Naive thymus-derived CD4-positive, alpha-beta T cell (primary cell): ENCODE measurements around the gene VWF. TPM values are rescaled to one million over a fixed set of nuclear protein-coding genes. Genes with fewer than 3 reads are reported as not detected.
"Not testable (repeated sequence)": the region's sequence is repeated elsewhere in the genome, so short reads cannot be mapped to it uniquely, and the experiment has no call there.

Experiments
- ATAC-seq: fragments of 150-1000 bp; cut with Tn5 transposase; 2 replicates; pipeline ENCODE4 v1.10.0; 2021; ENCODE audit warnings: mild to moderate bottlenecking, moderate library complexity
- CTCF ChIA-PET: fragments of 350-600 bp; sonication (Branson Sonifier 250); formaldehyde crosslinking; loops from one replicate; lab custom pipeline; 2021; ENCODE audit warnings: antibody characterized with exemption; lab: Charles Lee
- POLR2A ChIA-PET: fragments of 350-600 bp; sonication (Branson Sonifier 250); formaldehyde crosslinking; loops from one replicate; lab custom pipeline; 2021; ENCODE audit warnings: antibody characterized with exemption, inconsistent platforms; lab: Charles Lee
- DNase-seq, 9 donors: peaks; one replicate each; pipeline versions ENCODE4 v3.0.0 to v3.0.0-alpha.2; 2020 to 2022; ENCODE audit warnings: mixed read lengths in 1 of 9
- H3K27ac ChIP-seq: one replicate; pipeline ENCODE4 v1.7.0; 2013; ENCODE audit warnings: mild to moderate bottlenecking, low read depth, low read length, moderate library complexity
- H3K27me3 ChIP-seq, 2 donors: one replicate each; pipeline ENCODE4 v1.7.0; 2013; ENCODE audit warnings: low read length in 2 of 2, mild to moderate bottlenecking in 2 of 2, moderate library complexity in 2 of 2; ENCODE audit not compliant: control insufficient read depth in 2 of 2, insufficient read depth in 2 of 2
- H3K36me3 ChIP-seq, 3 experiments: 1 replicate in 2 of 3; 2 replicates in 1 of 3; pipeline ENCODE4 v1.7.0; 2013; ENCODE audit warnings: low read length in 3 of 3, mild to moderate bottlenecking in 3 of 3, moderate library complexity in 1 of 3; ENCODE audit not compliant: insufficient read depth in 3 of 3, control insufficient read depth in 2 of 3
- H3K4me1 ChIP-seq, 2 donors: one replicate each; pipeline ENCODE4 v1.7.0; 2013; ENCODE audit warnings: low read length in 2 of 2, mild to moderate bottlenecking in 2 of 2, moderate library complexity in 1 of 2; ENCODE audit not compliant: control insufficient read depth in 2 of 2, insufficient read depth in 2 of 2
- H3K4me3 ChIP-seq: 2 replicates; pipeline ENCODE4 v1.7.0; 2013; ENCODE audit warnings: mild to moderate bottlenecking, low read length
- H3K9me3 ChIP-seq, 3 experiments: 1 replicate in 2 of 3; 2 replicates in 1 of 3; pipeline ENCODE4 v1.7.0; 2013; ENCODE audit warnings: low read length in 3 of 3; ENCODE audit not compliant: control insufficient read depth in 2 of 3
- H3K27ac Mint-ChIP-seq, 9 donors: one replicate each; pipeline ENCODE4 v1.8.0; 2020 to 2022; ENCODE audit warnings: mixed read lengths in 9 of 9, mild to moderate bottlenecking in 8 of 9, moderate library complexity in 5 of 9, inconsistent platforms in 2 of 9
- H3K27me3 Mint-ChIP-seq, 5 donors: one replicate each; pipeline ENCODE4 v1.8.0; 2021 to 2022; ENCODE audit warnings: mixed read lengths in 5 of 5, mild to moderate bottlenecking in 1 of 5
- H3K36me3 Mint-ChIP-seq, 5 donors: one replicate each; pipeline ENCODE4 v1.8.0; 2020 to 2022; ENCODE audit warnings: mixed read lengths in 5 of 5, mild to moderate bottlenecking in 3 of 5, inconsistent platforms in 1 of 5
- H3K4me1 Mint-ChIP-seq, 7 donors: one replicate each; pipeline ENCODE4 v1.8.0; 2020 to 2022; ENCODE audit warnings: mixed read lengths in 7 of 7, mild to moderate bottlenecking in 3 of 7, inconsistent platforms in 1 of 7
- H3K4me3 Mint-ChIP-seq, 10 donors: one replicate each; pipeline ENCODE4 v1.8.0; 2020 to 2022; ENCODE audit warnings: mild to moderate bottlenecking in 10 of 10, mixed read lengths in 10 of 10, moderate library complexity in 6 of 10, inconsistent platforms in 2 of 10
- H3K9me3 Mint-ChIP-seq, 11 donors: one replicate each; pipeline ENCODE4 v1.8.0; 2020 to 2022; ENCODE audit warnings: mixed read lengths in 11 of 11, mild to moderate bottlenecking in 4 of 11, inconsistent platforms in 1 of 11, moderate library complexity in 1 of 11
- intact Hi-C, 2 donors: fragments of 100-400 bp; cut with micrococcal nuclease; formaldehyde crosslinking; loops; one replicate each; pipeline ENCODE4 v1.15.1; 2023
- polyA plus RNA-seq, 2 donors: library from polyadenylated mRNA; unstranded; fragments of 300-500 nt; fragmentation: Illumina TruSeq; gene quantifications; one replicate each; pipeline ENCODE4 v1.2.3, GENCODE V29; 2021
- total RNA-seq, 6 experiments: library from RNA in 5 of 6; stranded (reverse) in 5 of 6; gene quantifications; 1 replicate in 5 of 6; 2 replicates in 1 of 6; pipeline ENCODE4 v1.2.3 and lab custom pipeline; 2021 to 2026

Gene VWF
- total and polyA plus RNA-seq, 7 experiments from 2014 or later: 0.21 to 0.34 (median 0.32) TPM; not detected in 4

DNA sequence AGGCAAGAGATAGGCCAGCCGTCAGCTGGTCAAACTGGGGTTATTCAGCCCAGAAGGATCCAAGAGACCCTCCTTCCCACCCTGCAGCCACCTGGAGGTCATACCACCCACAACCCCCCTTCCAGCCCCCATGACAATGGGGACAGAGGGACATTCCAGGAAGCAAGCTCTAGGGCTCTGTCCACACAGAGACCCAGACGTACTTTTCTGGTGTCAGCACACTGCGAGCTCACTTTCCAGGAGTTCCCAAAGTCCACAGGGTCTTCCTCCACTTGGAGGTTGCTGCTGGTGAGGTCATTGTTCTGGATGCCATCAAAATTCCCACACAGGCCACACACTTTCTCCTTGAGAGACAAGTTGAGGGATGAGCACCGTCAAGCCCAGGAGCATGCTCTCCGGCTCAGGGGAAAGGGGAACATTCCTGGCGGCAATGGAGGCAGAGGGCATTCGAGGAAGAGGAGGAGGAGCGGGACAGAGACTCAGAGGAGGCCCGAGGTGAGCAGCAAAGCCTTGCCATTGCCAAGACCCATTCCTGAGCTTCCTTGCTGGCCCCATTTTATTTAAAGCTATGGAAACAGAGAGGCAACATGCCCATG lies 98.7 kb downstream of the VWF start:
- H3K27ac Mint-ChIP-seq, CTCF ChIA-PET: not testable (repeated sequence)
- H3K9me3 Mint-ChIP-seq: peaks cover 0 to 15% (median 6%) of the 10 kb centered on the region in 11 donors

DNA sequence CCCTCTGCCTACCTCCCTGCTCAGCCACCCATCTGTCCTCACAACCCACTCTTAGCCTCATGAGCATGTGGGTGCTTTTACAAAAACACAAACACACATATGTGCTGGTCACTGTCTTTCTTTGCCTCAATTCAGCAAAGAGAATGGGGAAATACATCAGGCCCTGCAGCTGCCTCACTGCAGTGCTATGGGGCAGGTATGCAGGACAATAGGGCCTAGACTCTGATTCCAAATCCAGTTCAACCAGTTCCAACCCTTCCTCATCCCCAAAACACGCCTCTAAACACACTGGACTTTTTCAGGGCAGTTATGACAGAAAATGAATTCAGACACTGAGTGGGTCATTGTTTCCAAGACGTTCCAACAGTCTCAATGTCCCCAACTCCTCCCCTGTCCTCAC lies 100.4 kb downstream of the VWF start:
- H3K27ac ChIP-seq, H3K36me3 Mint-ChIP-seq, intact Hi-C loops, H3K9me3 ChIP-seq, H3K4me3 Mint-ChIP-seq, H3K4me1 Mint-ChIP-seq, H3K4me3 ChIP-seq, H3K27me3 ChIP-seq, H3K4me1 ChIP-seq, CTCF ChIA-PET, DNase-seq, H3K27ac Mint-ChIP-seq, H3K36me3 ChIP-seq, ATAC-seq: not testable (repeated sequence)
- Mint-ChIP-seq H3K27me3 (peaks cover 0 to 19% (median 11%) of the 10 kb centered on the region in 5 donors), H3K9me3 (peaks cover 0 to 15% (median 6%) of the 10 kb centered on the region in 11 donors)
- POLR2A ChIA-PET: interaction anchor here (0.7 kb wide), 1 partner anchor 1559 kb away, joined by 4 read pairs; no protein-coding TSS in a partner anchor

More for the DNA sequence above, 98.7 kb downstream of the VWF start:
- H3K36me3 ChIP-seq, DNase-seq, H3K4me1 ChIP-seq, H3K27me3 ChIP-seq, ATAC-seq, H3K27ac ChIP-seq, H3K36me3 Mint-ChIP-seq, H3K4me1 Mint-ChIP-seq, H3K9me3 ChIP-seq, H3K4me3 Mint-ChIP-seq, intact Hi-C loops, H3K4me3 ChIP-seq, POLR2A ChIA-PET: not testable (repeated sequence)
- H3K27me3 Mint-ChIP-seq: peaks cover 0 to 18% (median 6%) of the 10 kb centered on the region in 5 donors

DNA sequence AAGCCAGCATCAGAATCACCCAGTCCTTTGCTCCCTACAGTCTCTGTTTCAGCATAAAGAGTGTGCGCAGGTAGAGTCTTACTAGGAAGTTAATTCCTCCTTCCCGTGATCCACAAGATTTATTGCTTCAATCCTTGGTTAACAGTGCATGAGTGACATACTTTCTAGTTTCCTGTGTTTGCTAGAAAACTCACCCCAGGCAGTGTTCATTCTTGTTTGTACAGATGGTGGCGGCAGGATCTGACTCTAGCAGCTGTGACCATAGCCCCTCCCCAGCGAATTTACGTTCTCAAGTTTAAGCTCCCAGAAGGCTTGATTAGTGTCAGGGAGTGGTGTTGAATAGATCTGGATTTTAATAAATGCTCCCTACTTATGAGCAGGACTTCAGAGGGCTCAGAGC lies 103.5 kb downstream of the VWF start:
- no peaks in the 10 kb centered on the region for H3K4me1 ChIP-seq
- H3K27me3 Mint-ChIP-seq: peaks cover 0 to 10% (median 5%) of the 10 kb centered on the region in 5 donors
- no peak for DNase-seq
- H3K4me3 Mint-ChIP-seq: no peak overlapping the region
- no peaks in the 10 kb centered on the region for H3K36me3 Mint-ChIP-seq
- H3K9me3 Mint-ChIP-seq: peaks cover 0 to 2% (median 0%) of the 10 kb centered on the region in 11 donors
- no peaks in the 10 kb centered on the region for H3K9me3 ChIP-seq
- ChIA-PET POLR2A (no interaction called here), CTCF (no interaction called here)
- no peaks in the 10 kb centered on the region for H3K4me1 Mint-ChIP-seq
- no peak overlapping the region for H3K27ac ChIP-seq
- intact Hi-C loops: no loop called here
- no peaks in the 10 kb centered on the region for H3K36me3 ChIP-seq
- no peak for ATAC-seq
- H3K4me3 ChIP-seq: no peak overlapping the region
- H3K27ac Mint-ChIP-seq: peak overlapping the region in 1 of 9 donors; percentile 23
- no peaks in the 10 kb centered on the region for H3K27me3 ChIP-seq

DNA sequence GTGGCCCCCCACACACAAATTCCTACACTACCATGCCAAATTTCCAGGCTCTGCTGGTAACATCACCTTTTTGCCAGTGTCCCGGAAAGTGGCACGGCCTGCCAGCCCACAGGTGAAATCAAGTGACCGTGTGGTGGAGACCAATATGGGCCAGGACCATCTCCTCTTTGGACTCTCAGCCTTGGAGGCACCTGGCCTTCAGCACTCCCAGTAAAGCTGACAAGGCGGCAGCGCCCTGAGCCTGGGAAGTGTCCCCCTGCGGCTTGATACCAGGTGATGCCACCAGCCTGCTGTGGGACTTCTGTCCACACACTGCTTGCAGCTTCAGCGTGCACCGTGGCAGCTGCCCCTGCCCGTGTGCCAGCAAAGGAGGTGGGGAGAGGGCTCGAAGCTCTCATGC lies 104.0 kb downstream of the VWF start:
- DNase-seq, H3K4me1 ChIP-seq, H3K9me3 ChIP-seq, H3K27me3 ChIP-seq, H3K27ac ChIP-seq, H3K4me3 ChIP-seq, intact Hi-C loops, H3K4me3 Mint-ChIP-seq, ATAC-seq, H3K27ac Mint-ChIP-seq, H3K9me3 Mint-ChIP-seq, CTCF ChIA-PET, POLR2A ChIA-PET, H3K4me1 Mint-ChIP-seq, H3K36me3 ChIP-seq, H3K36me3 Mint-ChIP-seq: not testable (repeated sequence)
- H3K27me3 Mint-ChIP-seq: peaks cover 0 to 10% (median 5%) of the 10 kb centered on the region in 5 donors

DNA sequence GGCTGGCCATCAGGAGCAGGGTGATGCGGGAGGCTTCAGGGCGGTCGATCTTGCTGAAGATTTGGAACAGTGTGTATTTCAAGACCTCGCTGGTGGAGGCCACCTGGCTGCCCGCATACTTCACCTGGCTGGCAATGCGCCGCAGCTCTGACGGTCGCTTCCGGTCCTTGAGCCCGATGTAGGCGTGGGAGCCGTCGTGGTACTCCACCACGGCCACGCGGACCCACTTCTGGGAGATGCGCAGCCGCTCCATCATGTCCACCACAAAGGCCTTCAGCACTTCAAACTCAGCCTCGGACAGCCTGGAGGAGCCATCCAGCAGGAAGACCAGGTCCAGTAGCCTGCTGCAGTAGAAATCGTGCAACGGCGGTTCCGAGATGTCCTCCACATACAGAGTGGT lies 105.2 kb downstream of the VWF start:
- DNase-seq, H3K4me3 Mint-ChIP-seq, H3K4me1 ChIP-seq, H3K4me1 Mint-ChIP-seq, ATAC-seq, H3K9me3 ChIP-seq, H3K4me3 ChIP-seq, H3K9me3 Mint-ChIP-seq, H3K27ac ChIP-seq, H3K36me3 Mint-ChIP-seq, H3K27ac Mint-ChIP-seq, H3K27me3 ChIP-seq, POLR2A ChIA-PET, H3K36me3 ChIP-seq, CTCF ChIA-PET, intact Hi-C loops: not testable (repeated sequence)
- H3K27me3 Mint-ChIP-seq: peaks cover 0 to 11% (median 5%) of the 10 kb centered on the region in 5 donors

DNA sequence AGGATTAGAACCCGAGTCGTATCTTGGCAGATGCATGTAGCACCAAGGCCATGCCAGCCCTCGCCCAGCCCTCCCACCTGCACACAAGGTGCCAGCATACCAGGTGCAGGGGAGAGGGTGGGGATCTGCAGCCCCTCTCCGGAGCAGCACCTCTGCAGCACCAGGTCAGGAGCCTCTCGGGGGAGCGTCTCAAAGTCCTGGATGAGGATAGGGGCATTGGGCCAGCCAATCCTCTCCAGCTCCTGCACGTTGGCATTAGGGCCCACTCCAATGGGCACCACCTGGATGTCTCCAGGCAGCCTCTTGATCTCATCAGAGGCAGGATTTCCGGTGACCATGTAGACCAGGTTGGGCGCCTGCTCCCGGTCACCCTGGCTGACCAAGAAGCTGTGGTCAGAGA lies 106.2 kb downstream of the VWF start:
- no peaks in the 10 kb centered on the region for H3K36me3 Mint-ChIP-seq
- H3K4me1 ChIP-seq: no peaks in the 10 kb centered on the region
- H3K27me3 ChIP-seq: no peaks in the 10 kb centered on the region
- DNase-seq: no peak
- H3K27ac Mint-ChIP-seq: no peak overlapping the region
- CTCF ChIA-PET: no interaction called here
- no peak overlapping the region for H3K4me3 ChIP-seq
- intact Hi-C loops: no loop called here
- H3K9me3 Mint-ChIP-seq: no peaks in the 10 kb centered on the region
- peaks cover 0 to 11% (median 7%) of the 10 kb centered on the region in 5 donors for H3K27me3 Mint-ChIP-seq
- no peak overlapping the region for H3K27ac ChIP-seq
- POLR2A ChIA-PET: no interaction called here
- no peak for ATAC-seq
- H3K4me3 Mint-ChIP-seq: no peak overlapping the region
- H3K36me3 ChIP-seq: no peaks in the 10 kb centered on the region
- H3K9me3 ChIP-seq: no peaks in the 10 kb centered on the region
- no peaks in the 10 kb centered on the region for H3K4me1 Mint-ChIP-seq

DNA sequence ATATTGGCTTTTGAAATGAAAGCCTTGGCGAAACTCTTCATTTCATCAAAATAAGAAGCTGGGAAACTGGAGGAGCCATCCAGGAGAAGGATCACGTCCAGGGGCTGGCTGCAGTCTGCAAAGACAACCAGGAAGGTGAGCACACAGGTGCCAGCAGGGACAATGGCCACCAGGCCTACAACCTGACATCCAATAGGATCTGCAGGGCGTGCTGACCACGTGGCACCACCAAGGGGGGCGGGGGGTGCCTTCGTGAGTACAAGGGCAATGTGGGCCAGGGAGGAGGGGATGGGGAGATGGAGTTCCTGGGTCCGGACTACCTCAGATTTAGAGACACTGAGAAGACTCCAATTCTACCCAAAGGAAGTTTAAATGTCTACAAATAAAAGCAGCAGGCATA lies 107.7 kb downstream of the VWF start:
- no peak overlapping the region for H3K4me3 Mint-ChIP-seq
- H3K4me3 ChIP-seq: no peak overlapping the region
- H3K9me3 ChIP-seq: no peaks in the 10 kb centered on the region
- no peaks in the 10 kb centered on the region for H3K36me3 Mint-ChIP-seq
- H3K27ac ChIP-seq: no peak overlapping the region
- H3K36me3 ChIP-seq: no peaks in the 10 kb centered on the region
- intact Hi-C loops: no loop called here
- ATAC-seq (no peak), DNase-seq (no peak)
- POLR2A ChIA-PET: no interaction called here
- no peaks in the 10 kb centered on the region for H3K4me1 Mint-ChIP-seq
- H3K27me3 ChIP-seq: no peaks in the 10 kb centered on the region
- no peaks in the 10 kb centered on the region for H3K4me1 ChIP-seq
- CTCF ChIA-PET: no interaction called here
- no peaks in the 10 kb centered on the region for H3K9me3 Mint-ChIP-seq
- peaks cover 0 to 13% (median 7%) of the 10 kb centered on the region in 5 donors for H3K27me3 Mint-ChIP-seq
- no peak overlapping the region for H3K27ac Mint-ChIP-seq
